GM21737 (cell line): Measurements from ENCODE around the gene PPP2R2C.

Experiments
- ATAC-seq: cut with Tn5 transposase; IDR thresholded peaks from one replicate; pipeline ENCODE4 v1.9.1; 2021; ENCODE audit warnings: mild to moderate bottlenecking, moderate library complexity; ENCODE audit not compliant: unreplicated experiment

Gene PPP2R2C

GRCh38 chr4:6367371-6367851, 105.0 kb downstream of the PPP2R2C start:
- no peak for ATAC-seq

DNA sequence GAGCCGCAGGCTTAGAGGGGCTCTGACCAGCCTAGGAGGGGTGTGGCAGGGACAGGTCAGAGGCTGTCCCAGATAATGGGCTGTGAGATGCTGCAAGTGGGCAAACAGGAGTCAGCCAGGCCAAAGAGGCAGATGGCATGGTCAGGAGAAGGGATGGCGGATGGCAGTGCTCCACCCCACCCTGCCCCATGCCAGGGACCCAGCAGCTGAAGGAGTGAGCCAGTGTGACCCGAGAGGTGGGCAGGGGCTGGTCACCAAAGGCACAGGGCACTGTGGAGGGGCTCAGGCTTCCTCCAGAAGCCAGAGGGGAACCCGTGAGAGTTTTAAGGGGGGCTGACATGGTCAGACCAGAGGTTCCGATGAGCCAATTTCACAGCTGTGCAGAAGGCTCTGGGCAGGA, 105.8 kb downstream of the PPP2R2C start:
- ATAC-seq = no peak

- ATAC-seq = no peak
Measured at GRCh38 chr4:6365545-6366086, 106.8 kb downstream of the PPP2R2C start.

- no peak for ATAC-seq
Measured at GRCh38 chr4:6364581-6364980, 107.8 kb downstream of the PPP2R2C start.

DNA sequence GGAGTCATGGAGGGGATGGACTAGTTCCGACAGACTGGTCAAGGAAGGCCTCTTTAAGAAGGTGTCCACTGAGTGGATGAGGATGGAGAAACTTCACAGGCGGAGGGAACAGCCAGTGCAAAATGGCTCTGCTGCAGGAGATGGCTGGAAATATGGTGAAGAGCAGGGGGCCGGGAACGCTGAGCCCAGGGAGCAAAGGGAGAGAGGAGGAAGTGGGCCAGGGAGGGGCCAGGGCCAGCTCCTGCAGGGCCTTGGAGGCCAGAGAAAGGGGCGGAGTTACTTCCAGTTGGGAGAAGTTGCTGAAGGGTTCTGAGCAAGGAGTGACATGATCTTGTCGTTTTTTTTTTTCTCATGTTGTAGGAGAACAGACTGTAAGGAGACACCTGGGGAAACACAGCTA, 108.3 kb downstream of the PPP2R2C start:
- ATAC-seq = no peak

GRCh38 chr4:6362896-6363295, 109.5 kb downstream of the PPP2R2C start:
- ATAC-seq = no peak

DNA sequence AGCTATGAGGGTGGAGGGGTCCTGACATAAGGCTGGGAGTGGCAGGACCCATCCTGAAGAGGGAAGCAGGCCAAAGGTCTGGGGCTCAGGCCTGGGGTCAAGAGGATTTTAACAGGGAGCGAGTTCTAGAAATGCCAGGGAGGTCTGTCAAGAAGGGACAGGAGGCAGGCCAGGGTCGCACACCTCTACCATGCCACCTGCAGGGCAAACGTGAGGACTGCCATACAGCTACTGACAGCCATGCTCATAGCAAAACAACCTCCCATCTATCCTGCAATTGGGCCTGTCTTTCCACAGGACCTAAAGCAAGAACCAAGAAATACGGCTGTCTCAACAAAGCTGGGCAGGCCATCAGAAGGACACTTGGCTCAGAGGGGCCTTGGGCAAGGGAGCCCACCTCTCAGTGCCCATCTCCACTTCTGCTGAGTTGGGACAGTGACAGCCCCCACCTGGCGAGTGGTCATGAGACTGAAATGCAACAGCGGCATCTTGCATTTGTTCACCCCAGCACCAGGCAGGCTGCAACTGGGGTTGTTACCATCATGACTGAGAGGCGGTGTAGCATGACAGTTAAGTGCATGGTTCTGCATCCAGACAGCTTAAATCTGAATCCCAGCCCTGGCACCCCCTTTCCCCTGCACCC, 110.0 kb downstream of the PPP2R2C start:
- ATAC-seq = no peak

DNA sequence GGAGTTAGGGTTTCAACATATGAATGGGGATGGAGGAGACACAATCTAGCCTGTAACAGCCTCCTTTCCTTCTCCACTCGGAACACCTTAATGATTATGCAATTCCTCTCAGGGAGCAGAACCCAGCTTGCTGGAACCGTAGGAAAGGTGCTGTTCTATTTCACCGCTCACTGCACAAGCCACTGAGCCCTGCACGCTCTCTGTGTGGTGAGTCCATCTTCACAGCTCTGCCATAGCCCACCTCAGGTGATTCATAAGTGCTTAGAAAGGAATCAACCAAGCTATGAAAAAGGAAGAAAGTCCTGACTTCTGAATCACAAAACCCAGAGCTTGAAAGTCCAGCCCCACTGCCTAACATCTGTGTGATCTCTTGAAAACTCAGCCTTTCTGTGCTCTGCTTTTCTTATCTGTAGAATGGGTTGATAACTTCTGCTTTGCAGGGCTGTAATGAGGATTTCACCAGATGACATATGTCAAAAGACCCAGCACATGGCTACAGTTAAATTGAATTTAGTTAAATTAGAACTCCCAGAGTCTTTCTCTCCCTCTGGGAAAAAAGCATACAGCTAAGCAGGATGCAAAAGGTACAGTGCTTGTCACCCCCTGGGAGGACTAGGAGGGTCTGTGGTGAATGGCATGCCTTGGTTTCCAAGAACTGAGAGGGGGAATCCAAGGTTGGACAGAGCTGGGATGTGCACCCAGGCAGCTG, 111.2 kb downstream of the PPP2R2C start:
- ATAC-seq = no peak

GRCh38 chr4:6360385-6360784, 112.0 kb downstream of the PPP2R2C start:
- ATAC-seq = no peak

DNA sequence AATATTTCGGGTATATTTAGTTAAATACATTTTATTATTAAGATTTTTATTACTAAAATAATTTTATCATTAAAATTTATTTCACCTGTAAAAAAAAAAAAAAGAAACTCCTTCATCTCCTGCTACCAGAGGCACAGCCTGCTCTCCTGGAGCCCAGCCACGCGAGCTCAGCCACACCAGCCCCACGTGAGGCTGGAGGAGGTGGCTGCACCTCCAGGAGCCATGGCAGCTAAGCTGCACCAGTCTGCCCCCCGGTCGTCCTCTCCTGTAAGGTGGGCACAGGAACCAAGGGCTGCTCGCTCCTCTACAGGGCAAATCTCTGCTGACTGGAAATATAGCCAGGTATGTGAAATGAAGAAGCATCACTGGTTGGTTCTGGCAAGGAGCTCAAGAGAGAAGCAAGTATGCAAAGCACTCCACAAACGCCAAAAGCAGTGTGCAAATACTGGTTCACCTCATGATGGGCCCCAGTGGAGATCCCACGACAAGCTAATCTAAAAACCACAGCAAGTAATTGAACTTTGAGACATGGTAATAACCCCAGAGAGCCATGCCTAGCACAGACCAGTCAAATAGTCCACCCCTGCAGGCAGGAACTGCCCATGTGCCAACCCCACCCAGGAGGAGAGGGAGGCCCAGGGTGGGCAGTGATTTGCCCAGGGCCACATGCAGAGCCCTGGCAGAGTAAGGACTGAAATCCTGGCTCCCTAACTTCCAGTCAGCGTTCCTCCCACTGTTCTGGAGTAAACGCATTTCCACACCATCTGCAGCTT, 112.7 kb downstream of the PPP2R2C start:
- ATAC-seq = no peak

DNA sequence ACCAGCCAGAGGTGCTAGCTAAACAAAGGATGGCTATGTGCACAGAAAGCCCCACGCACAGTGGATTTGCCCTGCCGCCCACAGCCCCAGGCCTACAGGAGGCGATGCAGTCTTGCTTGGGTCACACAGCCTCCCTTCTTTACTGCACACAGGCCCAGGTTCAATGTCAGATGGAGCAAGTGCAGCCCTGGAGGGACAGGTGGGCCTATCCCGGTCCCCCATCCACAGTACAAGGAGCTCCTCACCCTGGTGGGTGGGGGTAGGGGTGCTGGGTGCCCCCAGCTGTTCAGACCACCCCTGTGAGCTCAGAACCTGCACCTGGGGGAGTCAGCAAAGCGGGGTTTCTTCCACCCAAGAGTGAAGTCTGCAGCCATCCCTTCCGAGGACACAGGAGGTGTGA, 114.9 kb downstream of the PPP2R2C start:
- ATAC-seq = no peak

DNA sequence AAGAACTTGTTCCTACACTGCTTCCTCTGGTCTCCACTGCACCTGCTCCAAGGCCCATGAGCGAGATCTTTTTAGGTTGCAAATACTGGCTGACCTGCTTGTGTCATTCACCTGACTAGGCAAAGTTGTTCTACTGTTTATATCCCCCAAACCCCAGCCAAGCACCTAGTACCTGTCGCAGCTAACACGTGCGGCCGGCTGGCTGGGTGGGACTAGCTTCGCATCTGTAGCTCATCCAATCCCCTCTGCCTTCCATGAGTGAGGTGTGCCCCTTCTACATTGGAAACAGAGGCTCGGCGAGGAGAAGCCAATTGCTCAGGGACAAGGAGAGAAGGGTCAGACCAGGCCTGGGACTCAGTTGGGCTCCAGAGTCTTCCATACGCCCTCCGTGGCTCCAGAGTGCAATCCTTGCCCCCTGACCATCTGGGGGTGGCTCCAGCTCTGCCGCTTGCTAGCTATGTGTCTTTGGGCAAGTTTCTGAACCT, 116.3 kb downstream of the PPP2R2C start:
- ATAC-seq = no peak

DNA sequence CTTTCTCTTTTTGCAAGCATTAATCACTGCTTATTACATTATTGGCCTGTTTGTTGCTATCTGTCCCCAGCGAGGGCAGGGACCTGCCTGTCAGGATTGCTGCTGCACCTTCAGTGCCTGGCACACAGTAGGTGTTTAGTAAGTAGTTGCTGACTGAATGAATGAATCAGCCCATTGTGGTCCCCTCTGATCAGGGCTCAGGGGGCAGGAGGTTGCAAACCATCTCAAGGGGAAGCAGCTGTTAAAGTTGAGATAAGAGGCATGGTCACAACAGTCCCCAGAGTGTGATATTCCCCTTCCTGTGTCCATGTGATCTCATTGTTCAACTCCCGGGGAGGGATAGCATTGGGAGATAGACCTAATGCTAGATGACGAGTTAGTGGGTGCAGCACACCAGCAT, 117.4 kb downstream of the PPP2R2C start:
- no peak for ATAC-seq

- no peak for ATAC-seq
Measured at GRCh38 chr4:6354626-6355025, 117.8 kb downstream of the PPP2R2C start.

DNA sequence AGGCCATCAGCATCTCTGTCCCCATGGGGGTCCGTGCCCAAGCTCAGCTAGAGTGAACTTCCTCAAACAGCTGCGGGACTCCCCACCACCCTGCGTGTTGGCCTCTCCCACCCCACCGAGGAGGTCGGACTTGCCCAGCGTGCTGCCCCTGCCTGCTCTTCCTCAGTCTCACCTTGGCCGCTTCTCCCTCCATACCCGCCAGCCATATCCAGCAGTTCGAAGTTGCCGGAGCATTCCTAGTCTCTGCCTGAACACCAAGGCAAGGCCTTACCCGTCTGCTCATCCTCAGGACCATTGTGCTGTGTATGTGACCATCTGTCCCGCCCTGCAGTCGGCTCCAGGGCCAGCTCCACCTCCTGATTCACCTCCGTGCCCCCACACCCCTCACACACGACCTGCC, 118.3 kb downstream of the PPP2R2C start:
- ATAC-seq = no peak

DNA sequence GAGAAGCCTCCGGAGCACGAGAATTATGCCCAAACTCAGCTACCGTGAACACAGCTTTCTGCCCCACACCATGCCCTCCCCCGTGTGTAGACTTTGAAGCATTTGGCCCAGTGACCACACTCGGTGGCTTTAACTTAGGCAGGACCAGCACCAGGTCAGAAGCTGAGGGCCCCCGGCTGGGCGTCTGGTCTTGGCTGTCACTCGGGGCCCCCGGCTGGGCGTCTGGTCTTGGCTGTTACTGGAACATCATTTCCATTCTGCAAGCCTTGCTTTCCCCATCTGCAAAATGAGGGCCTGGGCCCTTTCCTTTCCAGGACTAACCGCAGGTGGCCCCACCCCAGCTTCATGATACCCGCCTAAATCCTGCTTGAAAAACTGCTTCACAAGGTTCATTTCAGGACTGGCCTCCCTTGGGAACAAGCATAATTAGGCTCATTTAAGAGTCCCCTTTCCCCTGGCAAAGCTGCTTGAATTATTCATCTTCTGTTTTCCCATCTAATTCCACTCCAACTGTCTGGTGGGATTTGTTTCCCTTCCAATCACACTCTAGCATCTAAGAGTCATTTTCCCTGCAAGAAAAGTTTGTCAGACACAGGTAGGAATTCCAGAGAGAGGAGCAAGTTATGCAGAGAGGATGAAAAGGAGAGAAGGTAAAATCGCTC, 120.3 kb downstream of the PPP2R2C start:
- ATAC-seq = no peak

- no peak for ATAC-seq
Measured at GRCh38 chr4:6351246-6352000, 121.0 kb downstream of the PPP2R2C start.

DNA sequence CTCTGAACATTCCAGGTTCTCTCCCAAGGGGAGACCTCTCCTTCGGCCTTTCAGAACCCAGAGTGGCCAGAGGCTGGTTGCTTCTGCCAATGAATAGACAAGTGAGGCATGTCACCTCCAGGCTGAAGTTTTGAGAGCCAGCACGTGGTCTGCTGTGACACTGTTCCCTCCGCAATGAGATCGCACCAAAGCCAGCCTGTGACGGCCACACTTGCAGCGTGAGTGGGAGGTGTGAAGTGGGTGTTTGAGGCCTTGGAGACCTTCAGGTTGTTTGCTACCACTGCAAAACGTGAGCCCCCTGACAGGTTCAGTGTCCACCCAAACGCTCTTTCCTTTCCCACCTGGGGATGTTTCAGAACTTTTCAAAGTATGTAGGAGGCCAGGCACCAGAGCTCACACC, 121.8 kb downstream of the PPP2R2C start:
- ATAC-seq = no peak

DNA sequence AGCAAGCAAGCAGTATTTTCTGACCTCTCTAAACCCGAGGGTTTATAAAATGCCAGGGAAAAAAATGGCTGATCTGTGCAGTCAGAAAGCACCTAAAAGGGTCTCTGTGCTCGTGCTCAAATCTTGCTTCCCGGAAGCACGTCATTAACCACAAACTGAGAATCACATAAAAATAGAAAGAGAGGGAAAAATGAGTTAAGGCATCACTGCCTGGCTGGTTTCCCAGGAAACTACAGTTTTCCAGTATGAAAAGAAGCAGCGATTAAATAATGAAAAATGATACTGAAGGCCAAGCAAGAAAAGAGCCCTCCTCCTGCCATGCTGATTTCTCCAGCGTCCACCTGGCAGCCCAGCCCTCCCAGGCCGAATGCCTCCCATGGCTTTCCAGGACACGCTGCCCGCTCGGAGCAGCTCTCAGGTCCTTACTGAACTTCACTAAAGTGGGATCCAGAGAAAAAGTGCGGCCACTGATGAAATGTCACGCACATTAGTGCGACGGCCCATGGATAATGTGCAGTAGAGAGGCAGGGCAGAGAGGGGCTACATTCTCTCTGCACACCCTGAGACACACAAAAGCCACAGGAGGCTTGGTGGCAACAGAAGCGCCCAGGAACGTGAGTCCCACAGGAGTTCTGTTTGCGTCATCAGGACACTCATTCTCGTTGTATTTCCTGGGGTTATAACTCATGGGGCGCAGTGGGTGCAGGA, 122.4 kb downstream of the PPP2R2C start:
- no peak for ATAC-seq

- no peak for ATAC-seq
Measured at GRCh38 chr4:6348408-6348807, 124.0 kb downstream of the PPP2R2C start.
